ENCODE measurements around the gene RAB3IL1. TPM values are rescaled to one million over a fixed set of nuclear protein-coding genes. Genes with fewer than 3 reads are reported as not detected.
A peak's percentile ranks its signal among the peaks of the same experiment; 100 is the strongest.

RAB3IL1 gene
- total RNA-seq, 3 donors from 2014 or later, result 11.7 to 27.9 (median 22.6) TPM

DNA sequence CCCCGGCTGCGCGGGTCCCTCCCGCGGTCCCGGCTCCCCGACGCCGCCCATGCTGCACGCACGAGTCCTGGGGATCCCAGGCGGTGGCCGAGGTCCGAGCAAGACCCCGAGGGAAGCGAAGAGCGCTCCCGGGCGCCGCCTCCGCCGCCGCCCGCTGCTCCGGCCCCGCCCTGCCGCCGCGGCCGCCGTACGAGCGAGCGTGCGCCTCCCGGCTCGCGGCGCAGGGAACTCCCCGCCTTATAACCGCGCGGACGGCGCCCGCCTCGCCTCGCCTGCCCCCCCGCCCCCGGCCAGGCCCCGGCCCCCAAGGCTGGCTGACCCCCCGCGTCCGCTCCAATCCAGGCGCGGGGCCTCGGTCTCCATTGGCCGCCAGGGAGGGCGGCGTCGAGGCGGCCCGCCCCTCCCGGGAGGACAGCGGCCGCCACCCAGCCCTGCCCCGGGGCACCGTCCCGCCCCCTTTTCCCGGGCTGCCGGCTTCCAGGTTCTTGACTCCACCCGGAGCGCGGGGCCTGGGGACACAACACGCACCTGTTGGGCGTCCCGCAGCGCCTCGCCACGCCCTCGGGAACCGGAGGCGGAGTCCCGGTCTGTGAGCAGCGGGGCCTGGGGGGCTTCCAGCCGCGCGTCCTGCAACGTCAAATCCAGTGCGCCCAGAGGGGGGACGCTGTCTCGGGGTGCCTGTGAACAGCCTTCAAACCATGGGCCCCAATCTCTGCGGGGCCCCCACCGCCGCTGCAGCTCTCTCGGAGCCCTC is 25.9 kb downstream of the RAB3IL1 start, which contains the start of gene FADS3:
FADS3 (minus strand) TSS at position 215 of the 754 bp plus-strand sequence; CDS start at position 51, 164 bp downstream.
- H3K27me3 ChIP-seq, result no peaks in the 10 kb centered on the region
- peak within 1 kb of the TSS; percentile 79 to 93 for H3K27ac ChIP-seq
- no peak for TF ChIP-seq CTCF (IDR thresholded peaks at IDR 0.05)
- H3K9me3 ChIP-seq, result no peaks in the 10 kb centered on the region
- intact Hi-C loops (cut with DNase I; ENCODE audit: low total_unique reads), result no loop called here
- peak within 1 kb of the TSS; percentile 74 to 97 (median 77) for H3K4me3 ChIP-seq
- H3K36me3 ChIP-seq, result no peaks in the 10 kb centered on the region
- peak; percentile 57 to 75 for DNase-seq (ENCODE audit: low spot score in 2 of 2)
- peaks cover 4 to 7% of the 10 kb centered on the region in 2 donors for H3K4me1 ChIP-seq

GRCh38 chr11:61890529-61891330 is 26.6 kb downstream of the RAB3IL1 start:
- Histone ChIP-seq H3K4me3 (peak overlapping the region; percentile 74 to 97 (median 77)), H3K27me3 (no peaks in the 10 kb centered on the region), H3K4me1 (peaks cover 4 to 7% of the 10 kb centered on the region in 2 donors), H3K9me3 (no peaks in the 10 kb centered on the region), H3K27ac (peak overlapping the region; percentile 79 to 93), H3K36me3 (no peaks in the 10 kb centered on the region)
- DNase-seq (ENCODE audit: low spot score in 2 of 2), result peak in 1 of 2 donors; percentile 30
- intact Hi-C loops (cut with DNase I; ENCODE audit: low total_unique reads), result no loop called here
- peak in 2 of 3 donors; percentile 8 to 10 for TF ChIP-seq POLR2AphosphoS5 (IDR thresholded peaks at IDR 0.05)
- TF ChIP-seq POLR2A (IDR thresholded peaks at IDR 0.05), result no peak

- peaks cover 4 to 7% of the 10 kb centered on the region in 2 donors for H3K4me1 ChIP-seq
- peak overlapping the region in 2 of 3 donors; percentile 74 to 97 for H3K4me3 ChIP-seq
- no peaks in the 10 kb centered on the region for H3K27me3 ChIP-seq
- H3K27ac ChIP-seq, result no peak overlapping the region
- no peak for DNase-seq (ENCODE audit: low spot score in 2 of 2)
- TF ChIP-seq POLR2AphosphoS5 (IDR thresholded peaks at IDR 0.05), result no peak
- no peak for TF ChIP-seq CTCF (IDR thresholded peaks at IDR 0.05)
- TF ChIP-seq POLR2A (IDR thresholded peaks at IDR 0.05), result no peak
- no peaks in the 10 kb centered on the region for H3K36me3 ChIP-seq
- intact Hi-C loops (cut with DNase I; ENCODE audit: low total_unique reads), result loop anchor here (10.0 kb wide), 1 partner anchor 75 kb away; the partner anchor contains the start of gene FADS1
- no peaks in the 10 kb centered on the region for H3K9me3 ChIP-seq
Observed at GRCh38 chr11:61889831-61890230, 27.5 kb downstream of the RAB3IL1 start.

DNA sequence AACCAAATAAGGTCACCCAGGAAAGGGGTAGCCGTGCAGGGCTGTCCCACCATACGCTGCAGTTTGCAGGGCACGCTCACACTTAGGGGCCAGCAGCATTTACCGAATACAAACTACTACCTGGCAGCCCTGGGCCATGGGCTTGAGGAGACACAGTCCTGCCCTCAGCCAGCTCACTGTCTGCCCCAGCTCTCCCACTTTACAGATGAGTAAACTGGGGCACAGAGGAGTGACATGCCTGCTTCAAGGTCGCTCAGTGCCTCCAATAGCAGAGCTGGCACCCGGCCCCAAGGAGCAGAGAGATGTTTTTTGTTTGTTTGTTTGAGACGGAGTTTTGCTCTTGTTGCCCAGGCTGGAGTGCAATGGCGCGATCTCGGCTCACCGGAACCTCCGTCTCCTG is 28.8 kb downstream of the RAB3IL1 start:
- no peak for DNase-seq (ENCODE audit: low spot score in 2 of 2)
- H3K36me3 ChIP-seq, result no peaks in the 10 kb centered on the region
- H3K4me3 ChIP-seq, result no peak overlapping the region
- no peak for TF ChIP-seq CTCF (IDR thresholded peaks at IDR 0.05)
- TF ChIP-seq POLR2A (IDR thresholded peaks at IDR 0.05), result no peak
- TF ChIP-seq POLR2AphosphoS5 (IDR thresholded peaks at IDR 0.05), result no peak
- intact Hi-C loops (cut with DNase I; ENCODE audit: low total_unique reads), result loop anchor here (10.0 kb wide), 1 partner anchor 74 kb away; the partner anchor contains the start of gene FADS1
- H3K27me3 ChIP-seq, result no peaks in the 10 kb centered on the region
- peaks cover 4 to 7% of the 10 kb centered on the region in 2 donors for H3K4me1 ChIP-seq
- peak overlapping the region; percentile 33 to 79 for H3K27ac ChIP-seq
- no peaks in the 10 kb centered on the region for H3K9me3 ChIP-seq

DNA sequence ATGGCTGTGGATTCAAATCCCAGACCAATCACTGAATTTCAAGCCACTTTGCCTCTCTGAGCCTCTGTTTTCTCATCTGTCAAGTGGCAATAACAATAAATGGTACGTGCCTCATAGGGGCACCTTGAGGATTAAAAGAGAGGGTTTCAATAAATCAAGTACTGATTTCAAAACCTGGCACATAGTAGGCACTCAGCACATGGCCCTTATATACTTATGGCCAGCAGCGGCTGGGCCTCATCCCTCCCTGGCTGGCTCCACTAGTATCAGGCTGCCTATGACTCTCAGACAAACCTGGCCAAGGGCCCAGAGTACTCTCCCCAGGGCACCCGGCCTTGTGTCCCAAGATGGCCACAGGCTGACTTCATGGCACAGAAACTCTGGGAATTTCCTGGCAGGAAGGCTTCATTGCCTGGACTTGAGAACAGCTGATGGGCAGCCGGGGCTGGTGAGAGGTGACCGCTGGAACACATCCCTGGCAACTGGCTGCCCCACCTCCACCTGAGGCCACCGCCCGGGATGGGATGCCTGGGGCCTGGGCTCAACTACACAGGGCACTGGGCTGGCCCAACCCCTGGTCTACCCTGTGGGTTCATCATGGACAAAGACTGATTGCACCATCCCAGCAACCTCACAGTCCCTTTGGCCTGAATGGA is 29.4 kb downstream of the RAB3IL1 start:
- H3K4me3 ChIP-seq, result no peak overlapping the region
- peak; percentile 67 to 76 for DNase-seq (ENCODE audit: low spot score in 2 of 2)
- H3K27ac ChIP-seq, result peak overlapping the region; percentile 33 to 79
- no peaks in the 10 kb centered on the region for H3K36me3 ChIP-seq
- intact Hi-C loops (cut with DNase I; ENCODE audit: low total_unique reads), result loop anchor here (10.0 kb wide), 1 partner anchor 73 kb away; the partner anchor contains the start of gene FADS1
- TF ChIP-seq CTCF (IDR thresholded peaks at IDR 0.05) (no peak), POLR2AphosphoS5 (IDR thresholded peaks at IDR 0.05) (peak in 2 of 3 donors; percentile 47 to 67)
- peaks cover 4 to 7% of the 10 kb centered on the region in 2 donors for H3K4me1 ChIP-seq
- no peaks in the 10 kb centered on the region for H3K9me3 ChIP-seq
- no peaks in the 10 kb centered on the region for H3K27me3 ChIP-seq

All from breast epithelium (tissue), 4 donors.